Activated naive CD4-positive, alpha-beta T cell (primary cell): ENCODE data around the gene ZFP28.

Experiments used
- DNase-seq, 4 experiments: peaks; one replicate each; lab custom pipeline; 2025; lab: John Stamatoyannopoulos, UW

ZFP28 gene

GRCh38 chr19:56538761-56539263, at the start of gene ZFP28:
Gene ZFP28, plus strand, starts transcription at chr19:56538948. Its CDS starts 71 bp downstream, at chr19:56539019.
- peak in 3 of 4 experiments; percentile 9 to 66 (median 64) for DNase-seq

GRCh38 chr19:56491399-56491798, 47.3 kb upstream of the ZFP28 start:
- DNase-seq: no peak

GRCh38 chr19:56504581-56504980, 34.2 kb upstream of the ZFP28 start:
- DNase-seq: no peak

GRCh38 chr19:56507446-56508289, 31.1 kb upstream of the ZFP28 start, which contains the start of gene ZNF471:
Gene ZNF471, plus strand, starts transcription at chr19:56507855. Its CDS starts 3,717 bp downstream, at chr19:56511572.
- DNase-seq: peak; percentile 34 to 80 (median 54)

- no peak for DNase-seq
Observed at GRCh38 chr19:56508290-56508778, 30.4 kb upstream of the ZFP28 start.

- DNase-seq: no peak
Observed at GRCh38 chr19:56525214-56525860, 13.4 kb upstream of the ZFP28 start.

GRCh38 chr19:56537442-56537841, 1.3 kb upstream of the ZFP28 start:
- no peak for DNase-seq

GRCh38 chr19:56538254-56538760, 441 bp upstream of the ZFP28 start:
- peak; percentile 76 to 89 (median 84) for DNase-seq

- no peak for DNase-seq
Observed at GRCh38 chr19:56543776-56544175, 5.0 kb downstream of the ZFP28 start.

GRCh38 chr19:56547535-56547934, 8.8 kb downstream of the ZFP28 start:
- DNase-seq: no peak

- DNase-seq: no peak
Observed at GRCh38 chr19:56554272-56554869, 15.6 kb downstream of the ZFP28 start.

GRCh38 chr19:56562766-56563165, 24.0 kb downstream of the ZFP28 start:
- no peak for DNase-seq

- peak in 3 of 4 experiments; percentile 15 to 26 (median 26) for DNase-seq
Observed at GRCh38 chr19:56566904-56567273, 28.1 kb downstream of the ZFP28 start.

- DNase-seq: peak; percentile 56 to 79 (median 68)
Observed at GRCh38 chr19:56567274-56568120, 28.7 kb downstream of the ZFP28 start, which contains the start of gene ZNF470. Gene ZNF470, plus strand, starts transcription at chr19:56567468. Its CDS starts 2,844 bp downstream, at chr19:56570312.

- no peak for DNase-seq
Observed at GRCh38 chr19:56572589-56572988, 33.8 kb downstream of the ZFP28 start.

GRCh38 chr19:56573914-56574313, 35.2 kb downstream of the ZFP28 start:
- no peak for DNase-seq

- DNase-seq: no peak
Observed at GRCh38 chr19:56577719-56578602, 39.2 kb downstream of the ZFP28 start.

GRCh38 chr19:56594446-56594782, 55.7 kb downstream of the ZFP28 start:
- DNase-seq: no peak

- DNase-seq: peak; percentile 58 to 79 (median 70)
Observed at GRCh38 chr19:56594783-56595547, 56.2 kb downstream of the ZFP28 start, which contains the start of gene ZNF71. Gene ZNF71, plus strand, starts transcription at chr19:56595302. Its CDS starts 6,257 bp downstream, at chr19:56601559.
